GM18511 (cell line): Measurements from ENCODE around the gene ATP9A.
"Not testable (repeated sequence)": the region's sequence is repeated elsewhere in the genome, so short reads cannot be mapped to it uniquely, and the experiment has no call there.

ENCODE experiments used
- ATAC-seq: cut with Tn5 transposase; IDR thresholded peaks from one replicate; pipeline ENCODE4 v1.9.1; 2021; ENCODE audit warnings: mild to moderate bottlenecking, moderate library complexity; ENCODE audit not compliant: unreplicated experiment

ATP9A gene

GRCh38 chr20:51728737-51729136 lies 39.5 kb downstream of the ATP9A start:
- no peak for ATAC-seq

GRCh38 chr20:51727872-51728271 lies 40.3 kb downstream of the ATP9A start:
- no peak for ATAC-seq

GRCh38 chr20:51725584-51726176 lies 42.5 kb downstream of the ATP9A start:
- ATAC-seq: no peak

GRCh38 chr20:51723026-51723425 lies 45.2 kb downstream of the ATP9A start:
- not testable (repeated sequence) for ATAC-seq

- ATAC-seq: not testable (repeated sequence)
Observed at GRCh38 chr20:51722246-51722645, 45.9 kb downstream of the ATP9A start.

GRCh38 chr20:51720854-51721253 lies 47.3 kb downstream of the ATP9A start:
- ATAC-seq: no peak

GRCh38 chr20:51720384-51720783 lies 47.8 kb downstream of the ATP9A start:
- ATAC-seq: no peak

GRCh38 chr20:51715856-51716185 lies 52.4 kb downstream of the ATP9A start:
- ATAC-seq: no peak

GRCh38 chr20:51715163-51715855 lies 52.9 kb downstream of the ATP9A start:
- ATAC-seq: no peak

- no peak for ATAC-seq
Observed at GRCh38 chr20:51713213-51713598, 55.0 kb downstream of the ATP9A start.

GRCh38 chr20:51712501-51713212 lies 55.5 kb downstream of the ATP9A start:
- ATAC-seq: no peak

GRCh38 chr20:51711426-51711825 lies 56.8 kb downstream of the ATP9A start:
- no peak for ATAC-seq

GRCh38 chr20:51710361-51710894 lies 57.8 kb downstream of the ATP9A start:
- no peak for ATAC-seq

- no peak for ATAC-seq
Observed at GRCh38 chr20:51705400-51705799, 62.8 kb downstream of the ATP9A start.

- no peak for ATAC-seq
Observed at GRCh38 chr20:51703400-51704287, 64.5 kb downstream of the ATP9A start.

GRCh38 chr20:51702556-51702955 lies 65.6 kb downstream of the ATP9A start:
- ATAC-seq: no peak

GRCh38 chr20:51700809-51701285 lies 67.3 kb downstream of the ATP9A start:
- ATAC-seq: peak; percentile 52

GRCh38 chr20:51698252-51698651 lies 69.9 kb downstream of the ATP9A start:
- no peak for ATAC-seq

GRCh38 chr20:51697096-51697826 lies 70.9 kb downstream of the ATP9A start:
- ATAC-seq: no peak
